Measurements from ENCODE around the gene HOXC6. TPM values are rescaled to one million over a fixed set of nuclear protein-coding genes. Genes with fewer than 3 reads are reported as not detected.
A peak's percentile ranks its signal among the peaks of the same experiment; 100 is the strongest.

Gene HOXC6
- total and polyA plus RNA-seq, 2 of the 8 experiments (the other 6 are each of a cell fraction or from before 2014, with no cell fraction given): not detected

DNA sequence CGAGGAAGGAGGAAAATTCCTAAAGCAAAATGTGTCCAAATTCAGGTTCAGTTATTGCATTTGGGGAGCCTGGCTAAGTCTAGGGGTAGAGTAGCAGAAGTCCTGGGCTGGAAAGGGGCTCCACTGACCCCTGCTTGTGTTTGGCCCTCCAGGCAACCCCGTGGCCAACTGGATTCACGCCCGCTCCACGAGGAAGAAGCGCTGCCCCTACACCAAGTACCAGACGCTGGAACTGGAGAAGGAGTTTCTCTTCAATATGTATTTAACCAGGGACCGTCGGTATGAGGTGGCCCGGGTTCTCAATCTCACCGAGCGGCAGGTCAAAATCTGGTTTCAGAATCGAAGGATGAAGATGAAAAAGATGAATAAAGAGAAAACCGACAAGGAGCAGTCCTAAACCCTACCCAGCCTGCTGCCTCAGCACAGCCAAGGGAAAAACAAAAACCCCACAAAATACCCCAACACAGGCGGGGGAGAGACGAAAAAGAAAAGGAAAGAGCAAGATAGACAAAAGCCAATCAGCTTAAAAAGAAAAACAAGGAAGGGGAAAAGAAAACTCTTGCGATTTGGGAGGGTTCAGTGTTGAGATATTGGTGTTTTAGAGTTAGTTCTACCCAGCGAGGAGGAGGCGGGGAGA, 25.8 kb upstream of the HOXC6 start:
- H3K18ac ChIP-seq (ENCODE audit: extremely low read depth, low read length): no peak overlapping the region
- WGBS, 2 experiments (ENCODE audit: extremely low coverage in 1 of 2, insufficient coverage in 1 of 2, insufficient read length in 1 of 2, insufficient replicate concordance in 2 of 2, low coverage in 1 of 2, low lambda C conversion rate in 2 of 2, missing lambda C conversion rate in 1 of 2): 19% methylated on average over 19 of the region's 19 CpGs; no CpG with 5 or more reads in 1 of the 2 experiments
- H2BK20ac ChIP-seq (ENCODE audit: low read length): no peak overlapping the region
- no peak overlapping the region for H2BK15ac ChIP-seq (ENCODE audit: low read length)
- no peaks in the 10 kb centered on the region for H3K79me2 ChIP-seq (ENCODE audit: control insufficient read depth in 1 of 2, insufficient read depth in 2 of 2, low read length in 2 of 2)
- H3K14ac ChIP-seq (ENCODE audit: insufficient read length): no peak overlapping the region
- H3K56ac ChIP-seq (replicated peaks; ENCODE audit: insufficient read length, low read depth, low read length): no peak overlapping the region
- peaks cover 0 to 8% (median 2%) of the 10 kb centered on the region in 4 experiments; a peak in 4 of 7 replicates for H3K4me1 ChIP-seq (replicated peaks in 1 of 4; ENCODE audit: control insufficient read depth in 3 of 4, insufficient read depth in 4 of 4, low read length in 3 of 4)
- H3K36me3 ChIP-seq (ENCODE audit: control insufficient read depth in 2 of 4, insufficient read depth in 4 of 4, low read length in 3 of 4): peaks cover 0 to 9% (median 0%) of the 10 kb centered on the region in 4 experiments; a peak in 1 of 8 replicates
- peaks cover 5 to 27% of the 10 kb centered on the region in 2 experiments for H4K20me1 ChIP-seq (replicated peaks in 1 of 2; ENCODE audit: control insufficient read depth in 1 of 2, insufficient read depth in 2 of 2, low read length in 2 of 2)
- ChIA-PET CTCF (ENCODE audit: partially characterized antibody) (interaction anchor here (0.6 to 11.3 kb wide), 7 partner anchors 14 to 211 kb away, joined by 3 to 172 read pairs (median 91); partner anchors contain the start of genes HOXC10, HOXC5 and HOXC6), POLR2A (ENCODE audit: partially characterized antibody) (interaction anchor here (0.9 kb wide), 1 partner anchor 21 kb away, joined by 3 read pairs; no protein-coding TSS in a partner anchor)
- no peak overlapping the region for H4K5ac ChIP-seq (ENCODE audit: insufficient read length, low read depth, low read length)
- no peak for TF ChIP-seq RXRA (IDR thresholded peaks at IDR 0.05; ENCODE audit: insufficient read depth, low read depth, low read length)
- TF ChIP-seq RNF2 (IDR thresholded peaks at IDR 0.05; ENCODE audit: borderline replicate concordance, low read depth, low read length, missing control alignments, poor library complexity, severe bottlenecking): peak; percentile 69
- TF ChIP-seq SIN3A (conservative IDR thresholded peaks at IDR 0.05 in 1 of 2, IDR thresholded peaks at IDR 0.05 in 1 of 2; ENCODE audit: low read depth in 1 of 2, low read length in 2 of 2): no peak
- peak; percentile 93 for TF ChIP-seq SUZ12 (IDR thresholded peaks at IDR 0.05; ENCODE audit: low read length)
- TF ChIP-seq EZH2 (IDR thresholded peaks at IDR 0.05; ENCODE audit: low read depth, low read length, severe bottlenecking): peak; percentile 96
- TF ChIP-seq CBX8 (IDR thresholded peaks at IDR 0.05; ENCODE audit: borderline replicate concordance, low read depth, low read length): peak; percentile 91
- H4K91ac ChIP-seq (replicated peaks; ENCODE audit: insufficient read length, low read length): no peak overlapping the region
- no peak overlapping the region for H2AFZ ChIP-seq (ENCODE audit: low read length)
- no peak overlapping the region for H3K4ac ChIP-seq (replicated peaks; ENCODE audit: insufficient read length, low read depth, low read length)
- H4K8ac ChIP-seq (ENCODE audit: extremely low read depth, insufficient read depth, low read length): no peak overlapping the region
- H3K9me3 ChIP-seq (ENCODE audit: insufficient read depth in 2 of 2, low read depth in 1 of 2, low read length in 1 of 2): no peaks in the 10 kb centered on the region
- DNase-seq (ENCODE audit: low read depth in 1 of 2, low spot score in 2 of 2) (no peak), FAIRE-seq (no peak)
- no peaks in the 10 kb centered on the region for H3K79me1 ChIP-seq (ENCODE audit: low read depth, low read length)
- H3K4me3 ChIP-seq (ENCODE audit: extremely low read depth in 1 of 4, insufficient read depth in 2 of 4, low read depth in 3 of 4, low read length in 4 of 4): no peak overlapping the region
- H3K27me3 ChIP-seq (replicated peaks in 1 of 4; ENCODE audit: control insufficient read depth in 3 of 4, extremely low read depth in 1 of 4, insufficient read depth in 3 of 4, low read length in 3 of 4): peaks cover 98 to 100% (median 100%) of the 10 kb centered on the region in 4 experiments
- no peak overlapping the region; the same call in 1 of the 2 replicates for H2BK12ac ChIP-seq (ENCODE audit: low read depth, low read length)
- H3K23me2 ChIP-seq (ENCODE audit: low read depth, low read length): peaks cover 2% of the 10 kb centered on the region; the same call in 1 of the 2 replicates
- H3K9ac ChIP-seq (replicated peaks in 1 of 4; ENCODE audit: extremely low read depth in 1 of 4, low read depth in 3 of 4, low read length in 3 of 4): no peak overlapping the region
- H3K4me2 ChIP-seq (ENCODE audit: insufficient read depth in 1 of 2, low read depth in 2 of 2, low read length in 2 of 2): no peak overlapping the region
- H2AK5ac ChIP-seq (ENCODE audit: low read depth, low read length): no peak overlapping the region
- H2BK120ac ChIP-seq (replicated peaks; ENCODE audit: low read depth, low read length): no peak overlapping the region
- no peak overlapping the region for H3K27ac ChIP-seq (ENCODE audit: low read depth, low read length)
- H2BK5ac ChIP-seq (ENCODE audit: low read depth, low read length): no peak overlapping the region
- no peak overlapping the region for H3K23ac ChIP-seq (ENCODE audit: insufficient read length)

Data from H1 (cell line).